SK-N-MC (cell line): ENCODE results near the gene KITLG.
"Not testable (repeated sequence)": the region's sequence is repeated elsewhere in the genome, so short reads cannot be mapped to it uniquely, and the experiment has no call there.

Experiments used
- DNase-seq: peaks from one replicate; pipeline ENCODE4 v3.0.0-alpha.2; 2011; ENCODE audit warnings: low read depth, low spot score
- H3K27ac ChIP-seq: fragments of 200-600 bp; sonication (generic); 2 replicates; pipeline ENCODE4 v1.5.1; 2016; ENCODE audit warnings: mixed run types
- H3K36me3 ChIP-seq: fragments of 200-600 bp; sonication (generic); 2 replicates; pipeline ENCODE4 v1.6.1; 2017; ENCODE audit warnings: antibody characterized with exemption, low read length, mixed read lengths; ENCODE audit not compliant: insufficient read depth
- H3K4me3 ChIP-seq: fragments of 200-600 bp; sonication (generic); 2 replicates; pipeline ENCODE4 v1.5.1; 2016
- H3K9ac ChIP-seq: fragments of 200-600 bp; sonication (generic); 2 replicates; pipeline ENCODE4 v1.8.0; 2017; ENCODE audit warnings: mixed run types, mixed read lengths; ENCODE audit not compliant: insufficient read length
- H3K9me3 ChIP-seq: fragments of 200-600 bp; sonication (generic); 2 replicates; pipeline ENCODE4 v1.6.1; 2017; ENCODE audit warnings: low read depth, mild to moderate bottlenecking, antibody characterized with exemption, low read length, moderate library complexity, mixed read lengths
- EZH2 ChIP-seq: fragments of 200-600 bp; sonication (generic); IDR thresholded peaks from one replicate; pipeline ENCODE4 v1.6.1; 2017; ENCODE audit warnings: antibody characterized with exemption
- FOXP2 ChIP-seq: optimal IDR thresholded peaks from 2 replicates; pipeline ENCODE3; 2011; ENCODE audit warnings: mild to moderate bottlenecking, moderate library complexity; ENCODE audit not compliant: insufficient read depth; ENCODE audit errors: extremely low read length, control extremely low read depth
- POLR2AphosphoS5 ChIP-seq: IDR thresholded peaks from 2 replicates; pipeline ENCODE4 v1.6.1; 2012; ENCODE audit warnings: mild to moderate bottlenecking, low read depth, low read length, borderline replicate concordance

KITLG gene

DNA sequence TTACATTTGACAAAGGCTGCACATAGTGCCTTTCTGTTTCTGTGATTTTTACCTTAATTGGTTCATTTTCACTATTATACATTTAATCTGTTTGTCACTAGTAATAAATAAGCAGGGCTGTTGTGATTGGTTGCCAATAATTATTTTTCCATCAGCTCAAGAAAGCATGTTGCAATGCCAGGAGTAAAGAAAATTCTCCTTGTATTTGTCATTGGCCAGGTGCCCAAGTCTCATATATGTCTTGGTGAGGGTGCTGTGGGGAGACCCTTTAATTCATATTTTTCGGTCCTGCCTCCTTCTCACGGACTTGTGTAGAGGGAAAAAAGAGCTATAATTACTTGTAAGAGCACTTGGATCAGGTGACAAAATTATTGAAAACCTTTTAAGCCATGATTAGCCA lies 108.0 kb downstream of the KITLG start:
- Histone ChIP-seq H3K27ac (no peak overlapping the region), H3K9ac (no peak overlapping the region), H3K36me3 (no peaks in the 10 kb centered on the region), H3K9me3 (no peaks in the 10 kb centered on the region), H3K4me3 (no peak overlapping the region)
- DNase-seq, result no peak
- TF ChIP-seq FOXP2, result no peak
- TF ChIP-seq EZH2, result no peak
- TF ChIP-seq POLR2AphosphoS5, result no peak

DNA sequence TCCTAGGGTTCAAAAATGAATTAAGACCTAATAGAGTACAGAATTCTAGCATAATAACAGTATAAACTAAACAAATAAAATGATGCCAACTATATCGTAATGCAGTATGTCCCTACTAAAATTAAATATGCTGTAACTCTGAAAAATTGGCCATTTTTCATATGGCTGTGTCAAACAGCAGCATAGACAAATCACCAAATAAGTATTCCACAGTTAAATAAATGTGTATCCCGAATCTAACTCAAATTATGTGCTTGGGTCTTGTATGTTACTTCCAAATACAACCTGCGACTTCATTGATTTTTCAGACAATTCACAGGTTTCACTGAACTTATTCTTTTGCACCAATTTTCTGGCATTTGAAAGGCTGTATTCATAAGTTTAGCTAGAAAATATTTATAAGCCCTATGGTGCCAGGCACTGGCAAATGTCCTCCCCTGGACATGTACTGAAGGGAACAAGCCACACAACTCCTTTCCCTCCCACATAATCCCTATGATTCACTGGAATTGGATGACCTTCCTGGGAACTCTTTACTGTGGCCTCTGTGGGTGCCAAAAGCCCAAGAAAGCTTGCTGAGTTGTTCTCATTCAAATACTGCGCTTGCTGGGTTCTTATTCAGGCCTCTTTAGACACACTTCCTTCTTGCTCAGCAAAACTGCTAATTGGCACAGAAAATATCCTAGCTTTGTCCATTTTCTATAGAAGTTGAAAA lies 108.8 kb downstream of the KITLG start:
- Histone ChIP-seq H3K27ac (no peak overlapping the region), H3K9ac (no peak overlapping the region), H3K4me3 (no peak overlapping the region), H3K9me3 (no peaks in the 10 kb centered on the region), H3K36me3 (no peaks in the 10 kb centered on the region)
- TF ChIP-seq FOXP2 (no peak), POLR2AphosphoS5 (no peak), EZH2 (no peak)
- no peak for DNase-seq

DNA sequence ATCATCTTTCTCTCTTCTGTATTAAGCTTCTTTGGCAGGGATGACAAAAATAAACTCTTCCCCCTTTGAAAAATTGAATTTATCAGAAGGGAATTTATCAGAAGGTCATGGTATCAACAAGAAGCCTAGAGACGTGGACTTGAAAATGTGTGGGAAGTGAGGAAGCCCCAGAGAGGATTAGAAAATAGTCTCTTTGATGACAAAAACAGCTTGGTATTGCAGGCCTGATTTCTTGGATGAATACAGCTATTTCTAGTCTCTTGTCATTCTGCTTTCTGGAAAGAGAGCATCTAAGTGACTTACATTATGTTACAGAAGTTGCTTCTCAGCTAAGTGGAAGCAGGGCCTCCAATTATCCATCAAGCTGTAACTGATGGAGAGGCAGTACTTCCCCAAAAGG lies 111.1 kb downstream of the KITLG start:
- no peak overlapping the region for H3K9ac ChIP-seq
- H3K27ac ChIP-seq, result peak overlapping the region; percentile 46; the same call in 1 of the 2 replicates
- no peak for DNase-seq
- no peaks in the 10 kb centered on the region for H3K36me3 ChIP-seq
- no peak overlapping the region for H3K4me3 ChIP-seq
- no peaks in the 10 kb centered on the region for H3K9me3 ChIP-seq
- TF ChIP-seq FOXP2 (no peak), EZH2 (no peak), POLR2AphosphoS5 (no peak)

DNA sequence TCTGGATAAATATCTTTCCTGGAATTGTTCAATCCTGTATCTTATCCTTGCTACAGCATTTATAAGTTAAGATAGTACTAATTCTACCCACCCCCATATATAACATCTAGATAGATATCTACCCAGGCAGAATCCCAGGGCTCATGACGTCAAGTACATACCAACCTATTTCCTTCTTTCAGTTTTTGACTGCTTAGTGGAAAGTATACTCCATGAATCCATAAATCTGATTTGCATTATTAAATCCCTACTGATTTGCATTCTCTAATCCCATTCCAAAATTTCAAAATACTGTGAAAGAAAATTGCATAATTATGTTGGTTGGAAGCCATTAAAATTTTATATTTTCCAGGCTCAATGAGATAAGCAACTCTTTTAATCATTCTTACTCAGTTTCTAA lies 111.7 kb downstream of the KITLG start:
- Histone ChIP-seq H3K4me3 (no peak overlapping the region), H3K9ac (no peak overlapping the region), H3K36me3 (no peaks in the 10 kb centered on the region), H3K9me3 (no peaks in the 10 kb centered on the region), H3K27ac (peak overlapping the region; percentile 46; the same call in 1 of the 2 replicates)
- peak; percentile 22 for DNase-seq
- TF ChIP-seq EZH2 (no peak), FOXP2 (no peak), POLR2AphosphoS5 (no peak)

DNA sequence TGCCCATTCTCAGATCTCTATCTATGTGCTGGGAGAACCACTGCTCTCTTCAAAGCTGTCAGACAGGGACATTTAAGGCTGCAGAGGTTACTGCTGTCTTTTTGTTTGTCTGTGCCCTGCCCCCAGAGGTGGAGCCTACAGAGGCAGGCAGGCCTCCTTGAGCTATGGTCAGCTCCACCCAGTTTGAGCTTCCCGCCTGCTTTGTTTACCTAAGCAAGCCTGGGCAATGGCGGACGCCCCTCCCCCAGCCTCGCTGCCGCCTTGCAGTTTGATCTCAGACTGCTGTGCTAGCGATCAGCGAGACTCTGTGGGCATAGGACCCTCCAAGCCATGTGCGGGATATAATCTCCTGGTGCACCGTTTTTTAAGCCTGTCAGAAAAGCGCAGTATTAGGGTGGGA lies 113.6 kb downstream of the KITLG start:
- not testable (repeated sequence) for H3K36me3 ChIP-seq, H3K27ac ChIP-seq, DNase-seq, H3K4me3 ChIP-seq, H3K9ac ChIP-seq, H3K9me3 ChIP-seq

DNA sequence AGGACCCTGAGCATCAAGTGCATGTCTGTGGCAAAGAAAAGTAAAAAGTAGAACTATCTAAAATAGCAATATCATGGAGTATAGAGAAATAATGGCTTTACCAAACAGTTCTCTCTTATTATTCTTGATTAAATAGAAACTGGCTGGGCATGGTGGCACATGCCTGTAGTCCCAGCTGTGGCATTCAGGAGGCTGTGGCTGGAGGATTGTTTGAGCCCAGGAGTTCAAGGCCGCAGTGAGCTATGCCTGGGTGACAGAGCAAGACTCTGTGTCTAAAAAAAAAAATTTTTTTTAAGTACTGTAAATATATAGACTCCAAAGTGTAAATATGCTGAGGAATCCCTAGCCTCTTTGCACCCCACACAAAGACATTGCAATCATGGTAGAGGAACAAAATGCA lies 121.9 kb downstream of the KITLG start:
- Histone ChIP-seq H3K4me3 (no peak overlapping the region), H3K27ac (no peak overlapping the region), H3K9ac (no peak overlapping the region), H3K36me3 (no peaks in the 10 kb centered on the region), H3K9me3 (no peaks in the 10 kb centered on the region)
- no peak for DNase-seq
- TF ChIP-seq EZH2, result no peak
- TF ChIP-seq POLR2AphosphoS5, result no peak
- no peak for TF ChIP-seq FOXP2

DNA sequence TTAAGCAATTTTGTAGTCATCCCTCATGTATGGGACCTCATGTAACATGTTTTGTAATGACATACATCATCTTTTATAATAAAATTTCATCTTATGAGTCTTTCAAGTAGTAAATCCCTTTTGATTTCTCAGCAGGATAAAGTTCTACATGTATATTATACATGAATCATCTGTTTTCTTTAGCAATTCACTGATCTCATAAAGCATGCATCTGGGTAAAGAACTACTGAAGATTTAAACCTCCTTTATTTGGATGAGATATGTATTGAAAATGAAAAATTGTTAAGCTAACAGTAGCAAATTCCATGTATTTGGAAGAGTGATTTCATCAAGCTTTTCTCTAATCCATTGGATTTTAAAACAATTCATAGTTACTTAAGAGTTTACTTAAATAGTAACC lies 126.9 kb downstream of the KITLG start:
- no peak overlapping the region for H3K4me3 ChIP-seq
- no peaks in the 10 kb centered on the region for H3K36me3 ChIP-seq
- no peak for DNase-seq
- no peak overlapping the region for H3K9ac ChIP-seq
- H3K27ac ChIP-seq, result no peak overlapping the region
- H3K9me3 ChIP-seq, result no peaks in the 10 kb centered on the region
- TF ChIP-seq FOXP2, result no peak
- no peak for TF ChIP-seq EZH2
- no peak for TF ChIP-seq POLR2AphosphoS5

DNA sequence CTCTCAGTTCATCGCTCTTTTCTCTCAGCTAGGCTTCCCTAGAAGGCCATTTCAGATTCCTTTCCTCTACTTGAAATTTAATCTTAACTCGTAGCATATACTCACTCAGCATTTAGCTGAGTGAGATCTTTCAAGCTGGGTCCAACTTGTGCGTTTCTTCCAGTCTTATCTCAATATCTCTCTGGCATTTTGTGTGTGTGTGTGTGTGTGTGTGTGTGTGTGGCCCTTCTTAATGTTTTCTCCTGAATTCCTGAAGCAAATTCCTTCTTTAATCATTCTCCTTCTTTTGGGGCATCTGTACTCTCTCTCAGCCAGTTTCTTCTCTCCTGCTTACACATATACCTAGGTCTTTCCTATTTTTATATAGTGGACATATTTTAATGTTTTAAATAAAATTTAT lies 129.1 kb downstream of the KITLG start:
- DNase-seq, result no peak

DNA sequence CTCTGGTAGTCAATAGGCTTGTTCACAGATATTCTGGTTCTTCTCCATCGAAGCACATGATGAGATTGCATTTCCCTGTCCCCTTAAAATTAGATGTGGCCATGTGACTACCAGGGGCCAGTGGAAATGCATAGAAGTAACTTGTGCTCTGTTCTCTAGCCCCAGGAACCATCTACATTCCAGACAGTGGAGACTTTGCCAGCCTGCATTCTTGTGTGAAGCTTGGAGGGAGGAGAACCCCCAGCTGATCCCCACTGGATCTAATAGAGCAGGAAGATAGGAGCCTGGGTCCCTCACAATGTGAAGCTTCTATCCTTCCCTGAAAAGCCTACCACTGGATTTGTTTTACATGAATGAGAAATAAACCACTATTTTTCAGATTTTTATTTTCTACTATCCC lies 130.1 kb downstream of the KITLG start:
- H3K4me3 ChIP-seq, result no peak overlapping the region
- DNase-seq, result no peak
- no peak overlapping the region for H3K27ac ChIP-seq
- H3K9ac ChIP-seq, result no peak overlapping the region
- H3K9me3 ChIP-seq, result no peaks in the 10 kb centered on the region
- TF ChIP-seq FOXP2, result no peak
- no peak for TF ChIP-seq EZH2
- TF ChIP-seq POLR2AphosphoS5, result no peak
- H3K36me3 ChIP-seq, result no peaks in the 10 kb centered on the region

More for the DNA sequence above, 129.1 kb downstream of the KITLG start:
- no peaks in the 10 kb centered on the region for H3K9me3 ChIP-seq
- no peak overlapping the region for H3K27ac ChIP-seq
- H3K9ac ChIP-seq, result no peak overlapping the region
- no peak for TF ChIP-seq EZH2
- TF ChIP-seq POLR2AphosphoS5, result no peak
- no peak for TF ChIP-seq FOXP2
- no peaks in the 10 kb centered on the region for H3K36me3 ChIP-seq
- no peak overlapping the region for H3K4me3 ChIP-seq
